MM.1S (cell line): ENCODE measurements around the gene LMBR1L.

ENCODE experiments used
- DNase-seq: peaks from one replicate; pipeline ENCODE4 v3.0.0-alpha.2; 2015
- H2AFZ ChIP-seq: fragments of 300-600 bp; sonication (generic); 2 replicates; pipeline ENCODE4 v1.6.0; 2016; ENCODE audit warnings: antibody characterized with exemption, low read length
- H3F3A ChIP-seq: fragments of 300-600 bp; sonication (generic); 2 replicates; pipeline ENCODE4 v1.6.1; 2016; ENCODE audit warnings: mild to moderate bottlenecking, antibody characterized with exemption, low read length, moderate library complexity, mixed read lengths; ENCODE audit not compliant: insufficient read depth
- H3K27ac ChIP-seq: fragments of 300-600 bp; sonication (generic); 2 replicates; pipeline ENCODE4 v1.5.1; 2016; ENCODE audit warnings: mild to moderate bottlenecking, low read length
- H3K27me3 ChIP-seq: fragments of 300-600 bp; sonication (generic); replicated peaks from 2 replicates; pipeline ENCODE4 v1.6.0; 2016; ENCODE audit warnings: low read length; ENCODE audit not compliant: insufficient read depth
- H3K36me3 ChIP-seq: fragments of 300-600 bp; sonication (generic); replicated peaks from 2 replicates; pipeline ENCODE4 v1.6.1; 2016; ENCODE audit warnings: mild to moderate bottlenecking, low read length, mixed read lengths; ENCODE audit not compliant: insufficient read depth
- H3K4me1 ChIP-seq: fragments of 300-600 bp; sonication (generic); 2 replicates; pipeline ENCODE4 v1.6.1; 2016; ENCODE audit warnings: low read length, mixed read lengths
- H3K4me2 ChIP-seq: fragments of 300-600 bp; sonication (generic); 2 replicates; pipeline ENCODE4 v1.6.0; 2016; ENCODE audit warnings: low read depth, low read length
- H3K4me3 ChIP-seq: fragments of 300-600 bp; sonication (generic); 2 replicates; pipeline ENCODE4 v1.5.1; 2016; ENCODE audit warnings: low read length, mixed read lengths
- H3K79me2 ChIP-seq: fragments of 300-600 bp; sonication (generic); 2 replicates; pipeline ENCODE4 v1.6.1; 2016; ENCODE audit warnings: mixed run types, low read length, mixed read lengths
- H3K9ac ChIP-seq: fragments of 300-600 bp; sonication (generic); 2 replicates; pipeline ENCODE4 v1.6.1; 2016; ENCODE audit warnings: low read length, mixed read lengths
- H3K9me2 ChIP-seq: fragments of 300-600 bp; sonication (generic); replicated peaks from 2 replicates; pipeline ENCODE4 v1.6.1; 2016; ENCODE audit warnings: mild to moderate bottlenecking, low read length, mixed read lengths; ENCODE audit not compliant: insufficient read depth
- H3K9me3 ChIP-seq: fragments of 300-600 bp; sonication (generic); replicated peaks from 2 replicates; pipeline ENCODE4 v1.6.1; 2016; ENCODE audit warnings: mild to moderate bottlenecking, low read length, mixed read lengths; ENCODE audit not compliant: insufficient read depth
- H4K20me1 ChIP-seq: fragments of 300-600 bp; sonication (generic); 2 replicates; pipeline ENCODE4 v1.6.1; 2016; ENCODE audit warnings: mild to moderate bottlenecking, low read length, moderate library complexity, mixed read lengths; ENCODE audit not compliant: insufficient read depth
- EZH2 ChIP-seq: fragments of 300-600 bp; sonication (generic); optimal IDR thresholded peaks from 2 replicates; pipeline ENCODE3; 2017; ENCODE audit warnings: low read depth, mild to moderate bottlenecking, antibody characterized with exemption, low read length, mixed read lengths
- EZH2phosphoT487 ChIP-seq: fragments of 300-600 bp; sonication (generic); IDR thresholded peaks from 2 replicates; pipeline ENCODE4 v1.6.1; 2018; ENCODE audit warnings: antibody characterized with exemption, low read length
- TF ChIP-seq, protein P1 (sequence below): fragments of 300-600 bp; sonication (generic); IDR thresholded peaks from 2 replicates; pipeline ENCODE4 v1.5.1; 2016; ENCODE audit warnings: antibody characterized with exemption, low read length, mixed read lengths

LMBR1L gene, protein sequence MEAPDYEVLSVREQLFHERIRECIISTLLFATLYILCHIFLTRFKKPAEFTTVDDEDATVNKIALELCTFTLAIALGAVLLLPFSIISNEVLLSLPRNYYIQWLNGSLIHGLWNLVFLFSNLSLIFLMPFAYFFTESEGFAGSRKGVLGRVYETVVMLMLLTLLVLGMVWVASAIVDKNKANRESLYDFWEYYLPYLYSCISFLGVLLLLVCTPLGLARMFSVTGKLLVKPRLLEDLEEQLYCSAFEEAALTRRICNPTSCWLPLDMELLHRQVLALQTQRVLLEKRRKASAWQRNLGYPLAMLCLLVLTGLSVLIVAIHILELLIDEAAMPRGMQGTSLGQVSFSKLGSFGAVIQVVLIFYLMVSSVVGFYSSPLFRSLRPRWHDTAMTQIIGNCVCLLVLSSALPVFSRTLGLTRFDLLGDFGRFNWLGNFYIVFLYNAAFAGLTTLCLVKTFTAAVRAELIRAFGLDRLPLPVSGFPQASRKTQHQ

DNA sequence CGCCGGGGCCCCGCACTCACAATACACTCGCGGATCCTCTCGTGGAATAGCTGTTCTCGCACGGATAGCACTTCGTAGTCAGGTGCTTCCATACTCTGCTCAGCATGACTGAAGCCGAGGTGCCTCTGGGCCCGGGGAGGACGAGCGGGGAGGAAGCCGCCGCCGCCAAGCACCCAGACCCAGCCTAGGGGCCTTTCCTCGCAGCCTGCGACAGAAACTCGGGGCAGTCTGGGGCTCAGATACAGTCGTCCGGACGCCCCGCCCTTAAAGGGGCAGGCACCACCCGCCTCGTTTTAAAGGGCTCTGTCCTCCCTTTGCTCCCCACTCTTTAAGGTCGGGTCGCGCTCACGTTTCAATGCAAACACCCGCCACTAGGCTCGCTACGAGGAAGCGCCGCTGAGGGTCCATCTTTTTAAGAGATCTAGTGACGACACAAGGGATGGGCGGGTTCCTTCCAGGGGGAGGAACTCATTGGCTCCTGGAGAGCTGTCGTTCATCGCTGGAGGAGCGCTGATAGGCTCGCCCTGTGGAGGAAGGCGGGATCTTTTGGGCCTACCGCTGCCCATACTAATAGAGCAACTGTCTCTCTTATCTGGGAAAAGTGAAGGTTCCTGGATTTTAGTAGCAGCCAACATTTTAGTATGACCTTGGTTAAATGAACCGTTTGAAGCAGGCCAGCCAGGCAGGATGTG lies at the start of gene LMBR1L:
Gene LMBR1L (minus strand): TSS at position 384 of the 692 bp plus-strand sequence. CDS start 292 bp downstream, at position 92.
- no peaks in the 10 kb centered on the region for H3K27me3 ChIP-seq
- H3K36me3 ChIP-seq: no peaks in the 10 kb centered on the region
- no peaks in the 10 kb centered on the region for H3K9me3 ChIP-seq
- no peaks in the 10 kb centered on the region for H4K20me1 ChIP-seq
- DNase-seq: peak; percentile 99
- peak within 1 kb of the TSS; percentile 77; the same call in 1 of the 2 replicates for H3K9ac ChIP-seq
- H3K4me3 ChIP-seq: peak within 1 kb of the TSS; percentile 94
- peaks cover 9% of the 10 kb centered on the region; the same call in 1 of the 2 replicates for H3K4me1 ChIP-seq
- no peak for TF ChIP-seq EZH2phosphoT487
- TF ChIP-seq, protein P1, sequence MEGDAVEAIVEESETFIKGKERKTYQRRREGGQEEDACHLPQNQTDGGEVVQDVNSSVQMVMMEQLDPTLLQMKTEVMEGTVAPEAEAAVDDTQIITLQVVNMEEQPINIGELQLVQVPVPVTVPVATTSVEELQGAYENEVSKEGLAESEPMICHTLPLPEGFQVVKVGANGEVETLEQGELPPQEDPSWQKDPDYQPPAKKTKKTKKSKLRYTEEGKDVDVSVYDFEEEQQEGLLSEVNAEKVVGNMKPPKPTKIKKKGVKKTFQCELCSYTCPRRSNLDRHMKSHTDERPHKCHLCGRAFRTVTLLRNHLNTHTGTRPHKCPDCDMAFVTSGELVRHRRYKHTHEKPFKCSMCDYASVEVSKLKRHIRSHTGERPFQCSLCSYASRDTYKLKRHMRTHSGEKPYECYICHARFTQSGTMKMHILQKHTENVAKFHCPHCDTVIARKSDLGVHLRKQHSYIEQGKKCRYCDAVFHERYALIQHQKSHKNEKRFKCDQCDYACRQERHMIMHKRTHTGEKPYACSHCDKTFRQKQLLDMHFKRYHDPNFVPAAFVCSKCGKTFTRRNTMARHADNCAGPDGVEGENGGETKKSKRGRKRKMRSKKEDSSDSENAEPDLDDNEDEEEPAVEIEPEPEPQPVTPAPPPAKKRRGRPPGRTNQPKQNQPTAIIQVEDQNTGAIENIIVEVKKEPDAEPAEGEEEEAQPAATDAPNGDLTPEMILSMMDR: peak; percentile 52
- peak within 1 kb of the TSS; percentile 51; the same call in 1 of the 2 replicates for H3K27ac ChIP-seq
- peaks cover 11% of the 10 kb centered on the region; the same call in 1 of the 2 replicates for H3K79me2 ChIP-seq
- H3K9me2 ChIP-seq: no peaks in the 10 kb centered on the region
- H2AFZ ChIP-seq: peak within 1 kb of the TSS; percentile 89
- H3F3A ChIP-seq: peaks cover 4% of the 10 kb centered on the region
- H3K4me2 ChIP-seq: peak within 1 kb of the TSS; percentile 73

DNA sequence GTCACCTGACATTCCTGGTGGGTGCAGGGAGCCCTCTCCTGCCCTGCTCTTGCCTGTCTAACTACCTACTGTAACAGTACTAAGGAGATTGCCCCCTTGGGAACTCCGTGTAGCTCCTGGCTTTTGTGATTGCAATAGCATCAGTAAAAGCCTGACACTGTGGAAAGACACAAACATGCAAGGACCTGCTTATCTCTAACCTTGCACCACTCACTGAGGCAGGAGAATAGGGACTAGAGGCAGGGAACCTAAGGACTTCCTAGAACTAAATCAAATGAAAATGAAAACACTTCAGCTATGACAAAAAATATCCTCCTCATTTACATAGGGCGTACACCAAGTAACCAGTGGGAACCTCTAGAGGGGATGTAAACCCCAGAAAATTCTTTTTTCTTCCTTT lies 49.8 kb upstream of the LMBR1L start:
- Histone ChIP-seq H3K9ac (no peak overlapping the region), H3F3A (no peaks in the 10 kb centered on the region), H3K4me1 (no peaks in the 10 kb centered on the region), H3K4me2 (no peak overlapping the region), H3K27ac (no peak overlapping the region), H2AFZ (no peak overlapping the region), H3K9me3 (no peaks in the 10 kb centered on the region), H3K4me3 (no peak overlapping the region), H4K20me1 (no peaks in the 10 kb centered on the region), H3K9me2 (no peaks in the 10 kb centered on the region), H3K79me2 (no peaks in the 10 kb centered on the region), H3K36me3 (no peaks in the 10 kb centered on the region), H3K27me3 (no peaks in the 10 kb centered on the region)
- TF ChIP-seq EZH2phosphoT487 (no peak), EZH2 (no peak)
- TF ChIP-seq, protein P1: no peak
- DNase-seq: no peak

DNA sequence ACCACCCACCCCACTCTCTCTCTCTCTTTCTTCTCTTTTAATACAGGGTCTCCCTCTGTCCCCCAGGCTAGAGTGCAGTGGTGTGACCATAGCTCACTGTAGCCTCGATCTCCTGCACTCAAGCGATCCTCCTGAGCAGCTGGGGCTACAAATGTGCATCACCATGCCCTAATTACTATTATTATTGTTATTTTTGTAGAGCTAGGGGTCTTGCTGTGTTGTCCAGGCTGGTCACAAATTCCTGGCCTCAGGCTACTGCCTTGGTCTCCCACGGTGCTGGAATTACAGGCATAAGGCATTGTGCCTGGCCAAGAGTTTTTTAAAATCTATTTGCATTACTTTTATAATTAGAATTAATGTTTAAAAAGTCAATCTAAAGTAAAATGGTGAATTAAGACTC lies 43.6 kb upstream of the LMBR1L start:
- no peak for DNase-seq
- Histone ChIP-seq H3K36me3 (no peaks in the 10 kb centered on the region), H3K9me2 (no peaks in the 10 kb centered on the region)

More for the DNA sequence above, 43.6 kb upstream of the LMBR1L start:
- Histone ChIP-seq H4K20me1 (no peaks in the 10 kb centered on the region), H3K4me2 (no peak overlapping the region), H3F3A (no peaks in the 10 kb centered on the region), H3K9ac (no peak overlapping the region), H3K4me1 (no peaks in the 10 kb centered on the region), H3K27ac (no peak overlapping the region), H3K4me3 (no peak overlapping the region), H3K27me3 (no peaks in the 10 kb centered on the region), H3K79me2 (no peaks in the 10 kb centered on the region), H2AFZ (no peak overlapping the region), H3K9me3 (no peaks in the 10 kb centered on the region)
- no peak for TF ChIP-seq EZH2
- TF ChIP-seq, protein P1: no peak
- no peak for TF ChIP-seq EZH2phosphoT487
